ENCODE measurements around the gene RFX7. TPM values are rescaled to one million over a fixed set of nuclear protein-coding genes. Genes with fewer than 3 reads are reported as not detected.

RFX7 gene
- total RNA-seq, 2 experiments from 2014 or later, result 22.5 to 23.6 TPM

DNA sequence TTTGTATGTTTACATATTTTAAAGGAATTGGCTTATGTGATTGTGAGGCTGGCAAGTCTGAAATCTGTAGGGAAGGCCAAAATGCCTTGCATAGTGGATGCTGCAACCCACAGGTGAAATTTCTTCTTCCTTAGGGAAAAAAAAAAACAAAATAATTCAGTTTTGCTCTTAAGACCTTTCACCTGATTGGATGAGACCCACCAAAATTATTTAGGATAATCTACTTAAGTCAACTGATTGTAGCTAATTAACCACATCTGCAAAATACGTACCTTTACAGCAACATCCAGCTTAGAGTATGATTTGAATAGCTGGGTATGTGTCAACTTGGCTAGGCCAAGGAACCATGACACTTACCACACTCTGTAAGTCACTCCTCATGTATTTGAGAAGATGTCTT, 6.9 kb upstream of the RFX7 start:
- ChIA-PET CTCF (no interaction called here), POLR2A (no interaction called here)
- Histone ChIP-seq H3K4me3 (ENCODE audit: low read length) (no peak overlapping the region), H3K27me3 (ENCODE audit: control insufficient read depth in 1 of 2, insufficient read depth in 2 of 2, low read length in 2 of 2) (peaks cover 3 to 15% of the 10 kb centered on the region in 2 experiments), H3K27ac (ENCODE audit: low read depth in 1 of 2, low read length in 2 of 2) (no peak overlapping the region), H3K9me3 (ENCODE audit: control insufficient read depth in 1 of 2, insufficient read depth in 1 of 2, low read length in 2 of 2) (no peaks in the 10 kb centered on the region), H3K4me1 (ENCODE audit: insufficient read depth, low read length) (peaks cover 5% of the 10 kb centered on the region), H3K36me3 (ENCODE audit: insufficient read depth, low read length) (no peaks in the 10 kb centered on the region)
- no peak overlapping the region for H3K4me3 Mint-ChIP-seq
- H3K4me1 Mint-ChIP-seq (ENCODE audit: low read depth), result peaks cover 7% of the 10 kb centered on the region
- DNase-seq, result no peak
- TF ChIP-seq, protein P1, sequence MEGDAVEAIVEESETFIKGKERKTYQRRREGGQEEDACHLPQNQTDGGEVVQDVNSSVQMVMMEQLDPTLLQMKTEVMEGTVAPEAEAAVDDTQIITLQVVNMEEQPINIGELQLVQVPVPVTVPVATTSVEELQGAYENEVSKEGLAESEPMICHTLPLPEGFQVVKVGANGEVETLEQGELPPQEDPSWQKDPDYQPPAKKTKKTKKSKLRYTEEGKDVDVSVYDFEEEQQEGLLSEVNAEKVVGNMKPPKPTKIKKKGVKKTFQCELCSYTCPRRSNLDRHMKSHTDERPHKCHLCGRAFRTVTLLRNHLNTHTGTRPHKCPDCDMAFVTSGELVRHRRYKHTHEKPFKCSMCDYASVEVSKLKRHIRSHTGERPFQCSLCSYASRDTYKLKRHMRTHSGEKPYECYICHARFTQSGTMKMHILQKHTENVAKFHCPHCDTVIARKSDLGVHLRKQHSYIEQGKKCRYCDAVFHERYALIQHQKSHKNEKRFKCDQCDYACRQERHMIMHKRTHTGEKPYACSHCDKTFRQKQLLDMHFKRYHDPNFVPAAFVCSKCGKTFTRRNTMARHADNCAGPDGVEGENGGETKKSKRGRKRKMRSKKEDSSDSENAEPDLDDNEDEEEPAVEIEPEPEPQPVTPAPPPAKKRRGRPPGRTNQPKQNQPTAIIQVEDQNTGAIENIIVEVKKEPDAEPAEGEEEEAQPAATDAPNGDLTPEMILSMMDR (IDR thresholded peaks at IDR 0.05), result no peak
- no peak overlapping the region for H3K27ac Mint-ChIP-seq
- intact Hi-C loops (cut with DNase I, micrococcal nuclease), result no loop called here
- no peaks in the 10 kb centered on the region for H3K9me3 Mint-ChIP-seq
- H3K36me3 Mint-ChIP-seq (ENCODE audit: low read depth), result no peaks in the 10 kb centered on the region
- peaks cover 16% of the 10 kb centered on the region for H3K27me3 Mint-ChIP-seq
- no peak for ATAC-seq (ENCODE audit: poor library complexity)

DNA sequence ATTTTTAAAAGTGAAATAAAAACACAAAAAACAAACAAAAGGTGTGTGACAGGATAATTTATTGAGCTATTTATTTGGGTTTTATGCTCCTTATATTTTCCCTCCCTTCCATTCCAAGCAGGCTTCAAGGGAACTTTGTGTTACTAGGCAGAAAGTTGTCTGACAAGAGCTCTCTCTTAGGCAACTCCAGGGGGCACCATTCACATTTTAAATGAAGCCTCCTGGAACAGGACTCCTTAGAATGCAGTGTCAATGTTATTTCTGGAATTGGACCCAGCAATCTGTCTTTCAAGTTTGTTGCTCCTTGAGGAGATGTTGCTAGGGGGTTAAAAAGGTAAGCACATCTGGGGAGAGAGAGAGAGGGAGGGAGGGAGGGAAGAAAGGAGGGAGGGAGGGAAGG, 5.4 kb upstream of the RFX7 start:
- no peak overlapping the region for H3K4me3 ChIP-seq (ENCODE audit: low read length)
- no peaks in the 10 kb centered on the region for H3K36me3 ChIP-seq (ENCODE audit: insufficient read depth, low read length)
- Mint-ChIP-seq H3K4me3 (no peak overlapping the region), H3K27ac (no peak overlapping the region), H3K4me1 (ENCODE audit: low read depth) (peaks cover 22% of the 10 kb centered on the region), H3K9me3 (no peaks in the 10 kb centered on the region), H3K27me3 (peaks cover 13% of the 10 kb centered on the region), H3K36me3 (ENCODE audit: low read depth) (peaks cover 4% of the 10 kb centered on the region)
- no peak for ATAC-seq (ENCODE audit: poor library complexity)
- no peak overlapping the region for H3K27ac ChIP-seq (ENCODE audit: low read depth in 1 of 2, low read length in 2 of 2)
- CTCF ChIA-PET, result no interaction called here
- H3K9me3 ChIP-seq (ENCODE audit: control insufficient read depth in 1 of 2, insufficient read depth in 1 of 2, low read length in 2 of 2), result no peaks in the 10 kb centered on the region
- H3K4me1 ChIP-seq (ENCODE audit: insufficient read depth, low read length), result peaks cover 19% of the 10 kb centered on the region
- intact Hi-C loops (cut with DNase I, micrococcal nuclease), result loop anchor here (5.0 to 10.0 kb wide), 6 partner anchors 194 to 1456 kb away; partner anchors contain the start of genes DNAAF4 (in 1 of the 2) and POLR2M (in 1 of the 2)
- H3K27me3 ChIP-seq (ENCODE audit: control insufficient read depth in 1 of 2, insufficient read depth in 2 of 2, low read length in 2 of 2), result peaks cover 3 to 15% of the 10 kb centered on the region in 2 experiments
- TF ChIP-seq, protein P1 (IDR thresholded peaks at IDR 0.05), result no peak
- DNase-seq, result no peak
- POLR2A ChIA-PET, result no interaction called here

DNA sequence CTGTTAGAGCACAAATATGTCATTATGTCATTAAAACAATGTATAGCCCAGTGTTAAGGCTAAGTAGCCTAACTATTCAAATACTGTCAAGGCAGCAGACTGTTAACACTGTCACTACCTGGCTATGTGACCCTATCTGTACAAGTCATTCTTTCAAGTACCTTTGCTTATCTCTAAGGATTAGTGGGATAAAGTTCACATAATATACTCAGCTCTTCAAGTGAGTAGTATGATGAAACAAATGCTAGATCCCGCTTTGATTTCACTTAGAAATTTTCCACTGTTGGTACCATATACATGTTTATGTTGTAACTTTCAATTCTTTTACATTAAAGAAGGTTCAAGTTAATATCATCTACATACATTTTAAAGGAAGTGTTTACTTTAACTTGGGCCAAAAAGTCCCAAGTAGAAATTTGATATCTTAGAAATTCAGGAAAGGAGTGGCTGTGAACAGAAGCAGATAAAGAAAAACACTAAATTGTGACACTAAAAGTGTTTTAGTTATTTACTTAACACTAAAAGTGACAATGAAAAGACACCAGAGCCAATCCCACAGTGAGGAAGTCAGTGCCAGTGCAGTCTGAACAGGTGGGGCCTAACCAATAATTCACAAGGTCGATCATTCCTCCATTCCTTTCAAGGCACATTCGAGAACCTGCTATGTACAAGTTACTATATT, 4.8 kb upstream of the RFX7 start:
- TF ChIP-seq, protein P1 (IDR thresholded peaks at IDR 0.05), result no peak
- no peak overlapping the region for H3K4me3 ChIP-seq (ENCODE audit: low read length)
- H3K36me3 ChIP-seq (ENCODE audit: insufficient read depth, low read length), result no peaks in the 10 kb centered on the region
- H3K4me1 ChIP-seq (ENCODE audit: insufficient read depth, low read length), result peaks cover 21% of the 10 kb centered on the region
- H3K9me3 ChIP-seq (ENCODE audit: control insufficient read depth in 1 of 2, insufficient read depth in 1 of 2, low read length in 2 of 2), result no peaks in the 10 kb centered on the region
- intact Hi-C loops (cut with DNase I, micrococcal nuclease), result loop anchor here (5.0 to 10.0 kb wide), 6 partner anchors 194 to 1456 kb away; partner anchors contain the start of genes DNAAF4 (in 1 of the 2) and POLR2M (in 1 of the 2)
- H3K27me3 Mint-ChIP-seq, result peaks cover 7% of the 10 kb centered on the region
- DNase-seq (no peak), ATAC-seq (ENCODE audit: poor library complexity) (no peak)
- no peaks in the 10 kb centered on the region for H3K9me3 Mint-ChIP-seq
- H3K36me3 Mint-ChIP-seq (ENCODE audit: low read depth), result peaks cover 4% of the 10 kb centered on the region
- no peak overlapping the region for H3K27ac ChIP-seq (ENCODE audit: low read depth in 1 of 2, low read length in 2 of 2)
- ChIA-PET CTCF (no interaction called here), POLR2A (no interaction called here)
- peaks cover 25% of the 10 kb centered on the region for H3K4me1 Mint-ChIP-seq (ENCODE audit: low read depth)
- no peak overlapping the region for H3K4me3 Mint-ChIP-seq
- peaks cover under 1 to 13% of the 10 kb centered on the region in 2 experiments for H3K27me3 ChIP-seq (ENCODE audit: control insufficient read depth in 1 of 2, insufficient read depth in 2 of 2, low read length in 2 of 2)
- no peak overlapping the region for H3K27ac Mint-ChIP-seq
